Activated T-cell treated with anti-CD3 and anti-CD28 coated beads, Interleukin-2, amount 50 U/mL, for 72 hours (primary cell): ENCODE data around the gene CFAP46. TPM values are rescaled to one million over a fixed set of nuclear protein-coding genes. Genes with fewer than 3 reads are reported as not detected.

ENCODE experiments used
- ATAC-seq, 2 donors: fragments of 150-1000 bp; cut with Tn5 transposase; replicated peaks in 1 of 2; 2 replicates each; pipeline ENCODE4 v1.10.0; 2021; ENCODE audit warnings: moderate library complexity in 2 of 2, mild to moderate bottlenecking in 1 of 2
- DNase-seq, 2 donors: peaks; one replicate each; pipeline ENCODE4 v3.0.0; 2021 to 2022; ENCODE audit warnings: mixed read lengths in 1 of 2
- H3K27ac Mint-ChIP-seq: one replicate; pipeline ENCODE4 v1.8.0; 2022; ENCODE audit warnings: mild to moderate bottlenecking, moderate library complexity, mixed read lengths
- H3K27me3 Mint-ChIP-seq: one replicate; pipeline ENCODE4 v1.8.0; 2022; ENCODE audit warnings: low read depth, mixed read lengths
- H3K36me3 Mint-ChIP-seq, 2 donors: one replicate each; pipeline ENCODE4 v1.8.0; 2022; ENCODE audit warnings: mixed read lengths in 2 of 2, mild to moderate bottlenecking in 1 of 2; ENCODE audit not compliant: insufficient read depth in 2 of 2
- H3K4me1 Mint-ChIP-seq: one replicate; pipeline ENCODE4 v1.8.0; 2022; ENCODE audit warnings: low read depth, mixed read lengths
- H3K4me3 Mint-ChIP-seq, 2 donors: one replicate each; pipeline ENCODE4 v1.8.0; 2022; ENCODE audit warnings: mild to moderate bottlenecking in 2 of 2, mixed read lengths in 2 of 2, moderate library complexity in 2 of 2
- H3K9me3 Mint-ChIP-seq, 2 donors: one replicate each; pipeline ENCODE4 v1.8.0; 2022; ENCODE audit warnings: mixed read lengths in 2 of 2
- total RNA-seq, 2 donors: library from RNA; stranded (reverse); gene quantifications; one replicate each; pipeline ENCODE4 v1.2.3, GENCODE V29; 2022

CFAP46 gene
- total RNA-seq, 2 donors from 2014 or later: 0.16 to 0.26 TPM

- no peak for DNase-seq
- no peak for ATAC-seq
- Mint-ChIP-seq H3K9me3 (peaks cover 0 to 2% of the 10 kb centered on the region in 2 donors), H3K27me3 (peaks cover 19% of the 10 kb centered on the region), H3K27ac (no peak overlapping the region), H3K4me3 (no peak overlapping the region), H3K36me3 (peaks cover 0 to 1% of the 10 kb centered on the region in 2 donors), H3K4me1 (no peaks in the 10 kb centered on the region)
These were observed 85.4 kb downstream of the CFAP46 start for GRCh38 chr10:132856869-132857524.

GRCh38 chr10:132855889-132856288 lies 86.5 kb downstream of the CFAP46 start:
- no peak for DNase-seq
- no peak overlapping the region for H3K4me3 Mint-ChIP-seq
- H3K9me3 Mint-ChIP-seq: peaks cover 0 to 2% of the 10 kb centered on the region in 2 donors
- H3K4me1 Mint-ChIP-seq: no peaks in the 10 kb centered on the region
- no peak overlapping the region for H3K27ac Mint-ChIP-seq
- no peak for ATAC-seq
- peaks cover 19% of the 10 kb centered on the region for H3K27me3 Mint-ChIP-seq
- H3K36me3 Mint-ChIP-seq: peaks cover 0 to 1% of the 10 kb centered on the region in 2 donors

DNA sequence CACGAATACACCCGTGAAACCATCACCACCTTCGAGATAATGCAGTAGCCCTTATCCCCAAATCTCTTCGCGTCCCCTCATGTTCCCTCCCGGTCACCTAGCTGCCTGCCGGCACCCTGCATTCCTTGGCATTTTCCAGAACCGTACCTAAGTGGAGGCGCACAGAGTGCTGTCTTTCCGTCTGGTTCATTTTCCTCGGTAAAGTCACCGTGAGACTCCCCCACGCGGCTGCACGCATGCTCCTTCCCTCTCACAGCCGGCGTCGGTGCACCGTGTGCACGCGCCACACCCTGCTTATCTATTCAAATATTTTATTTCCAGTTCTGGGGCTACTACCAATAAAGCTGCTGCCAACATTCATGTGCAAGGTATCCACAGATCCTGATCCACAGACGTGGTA lies 90.9 kb downstream of the CFAP46 start:
- Mint-ChIP-seq H3K27me3 (peaks cover 24% of the 10 kb centered on the region), H3K4me1 (peaks cover 11% of the 10 kb centered on the region), H3K4me3 (no peak overlapping the region), H3K27ac (no peak overlapping the region), H3K9me3 (peaks cover 0 to 2% of the 10 kb centered on the region in 2 donors), H3K36me3 (peaks cover 0 to under 1% of the 10 kb centered on the region in 2 donors)
- no peak for ATAC-seq
- DNase-seq: no peak

GRCh38 chr10:132850896-132851295 lies 91.5 kb downstream of the CFAP46 start:
- Mint-ChIP-seq H3K27ac (no peak overlapping the region), H3K27me3 (peaks cover 19% of the 10 kb centered on the region), H3K36me3 (no peaks in the 10 kb centered on the region), H3K9me3 (no peaks in the 10 kb centered on the region), H3K4me3 (no peak overlapping the region), H3K4me1 (peaks cover 11% of the 10 kb centered on the region)
- DNase-seq (no peak), ATAC-seq (no peak)

GRCh38 chr10:132850246-132850645 lies 92.1 kb downstream of the CFAP46 start:
- Mint-ChIP-seq H3K36me3 (no peaks in the 10 kb centered on the region), H3K27ac (no peak overlapping the region), H3K27me3 (peaks cover 14% of the 10 kb centered on the region), H3K4me3 (no peak overlapping the region), H3K4me1 (peaks cover 11% of the 10 kb centered on the region), H3K9me3 (no peaks in the 10 kb centered on the region)
- no peak for ATAC-seq
- DNase-seq: no peak

GRCh38 chr10:132849546-132850031 lies 92.8 kb downstream of the CFAP46 start:
- DNase-seq: no peak
- no peaks in the 10 kb centered on the region for H3K9me3 Mint-ChIP-seq

GRCh38 chr10:132848951-132849545 lies 93.3 kb downstream of the CFAP46 start:
- no peak for ATAC-seq
- Mint-ChIP-seq H3K27ac (no peak overlapping the region), H3K36me3 (no peaks in the 10 kb centered on the region), H3K27me3 (peaks cover 12% of the 10 kb centered on the region), H3K4me3 (no peak overlapping the region), H3K4me1 (peaks cover 11% of the 10 kb centered on the region), H3K9me3 (no peaks in the 10 kb centered on the region)
- no peak for DNase-seq

More at GRCh38 chr10:132849546-132850031, 92.8 kb downstream of the CFAP46 start:
- Mint-ChIP-seq H3K36me3 (no peaks in the 10 kb centered on the region), H3K4me1 (peaks cover 11% of the 10 kb centered on the region), H3K27ac (no peak overlapping the region), H3K27me3 (peaks cover 14% of the 10 kb centered on the region), H3K4me3 (no peak overlapping the region)
- no peak for ATAC-seq

DNA sequence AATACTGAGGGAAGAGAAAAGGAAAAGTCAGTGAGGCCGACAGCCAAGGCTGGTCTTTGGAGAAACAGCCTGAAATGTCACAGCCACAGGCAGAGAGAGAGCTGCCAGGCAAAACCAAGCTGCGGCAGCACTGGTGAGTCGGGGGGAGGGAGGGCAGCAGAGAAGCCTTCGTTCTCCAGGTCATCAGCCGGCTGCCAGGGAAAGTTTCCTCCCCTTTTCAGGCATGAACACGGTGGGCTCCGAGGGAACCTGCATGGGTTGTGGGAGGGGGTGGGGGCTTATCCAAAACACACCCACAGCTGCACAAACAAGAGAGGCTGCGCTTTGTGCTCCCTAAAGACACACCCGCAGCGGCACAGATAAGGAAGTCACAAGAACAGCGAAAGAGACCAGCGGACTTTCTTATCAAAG lies 94.1 kb downstream of the CFAP46 start:
- no peaks in the 10 kb centered on the region for H3K9me3 Mint-ChIP-seq
- H3K36me3 Mint-ChIP-seq: no peaks in the 10 kb centered on the region
- H3K27me3 Mint-ChIP-seq: peaks cover 8% of the 10 kb centered on the region
- no peak overlapping the region for H3K27ac Mint-ChIP-seq
- peak overlapping the region; percentile 52 to 68 for H3K4me3 Mint-ChIP-seq
- H3K4me1 Mint-ChIP-seq: peaks cover 11% of the 10 kb centered on the region
- no peak for ATAC-seq
- no peak for DNase-seq

GRCh38 chr10:132847856-132848255 lies 94.5 kb downstream of the CFAP46 start:
- Mint-ChIP-seq H3K4me1 (peaks cover 11% of the 10 kb centered on the region), H3K4me3 (peak overlapping the region; percentile 52 to 68), H3K36me3 (peaks cover 1 to 2% of the 10 kb centered on the region in 2 donors), H3K27me3 (peaks cover 8% of the 10 kb centered on the region), H3K9me3 (peaks cover 0 to 1% of the 10 kb centered on the region in 2 donors), H3K27ac (no peak overlapping the region)
- DNase-seq (no peak), ATAC-seq (peak; percentile 25 to 34)

- ATAC-seq (no peak), DNase-seq (no peak)
- Mint-ChIP-seq H3K36me3 (peaks cover 4 to 6% of the 10 kb centered on the region in 2 donors), H3K4me3 (peak overlapping the region in 1 of 2 donors; percentile 52), H3K27ac (no peak overlapping the region), H3K9me3 (peaks cover under 1 to 3% of the 10 kb centered on the region in 2 donors), H3K27me3 (peaks cover 8% of the 10 kb centered on the region), H3K4me1 (peaks cover 11% of the 10 kb centered on the region)
These were observed 95.0 kb downstream of the CFAP46 start for GRCh38 chr10:132847416-132847777.

- DNase-seq (no peak), ATAC-seq (no peak)
- Mint-ChIP-seq H3K9me3 (peaks cover 5 to 8% of the 10 kb centered on the region in 2 donors), H3K27ac (no peak overlapping the region), H3K36me3 (peaks cover 9 to 11% of the 10 kb centered on the region in 2 donors), H3K4me1 (peaks cover 11% of the 10 kb centered on the region), H3K4me3 (no peak overlapping the region), H3K27me3 (peaks cover 8% of the 10 kb centered on the region)
These were observed 95.5 kb downstream of the CFAP46 start for GRCh38 chr10:132846631-132847415.

GRCh38 chr10:132845780-132846595 lies 96.4 kb downstream of the CFAP46 start:
- Mint-ChIP-seq H3K4me1 (peaks cover 11% of the 10 kb centered on the region), H3K36me3 (peaks cover 9 to 11% of the 10 kb centered on the region in 2 donors), H3K27ac (no peak overlapping the region), H3K4me3 (no peak overlapping the region), H3K27me3 (peaks cover 8% of the 10 kb centered on the region), H3K9me3 (peaks cover 5 to 8% of the 10 kb centered on the region in 2 donors)
- DNase-seq: no peak
- ATAC-seq: no peak
